HEK293T (cell line): ENCODE results near the gene MAP3K14.

Source experiments
- CTCF ChIA-PET: fragments of 350-600 bp; formaldehyde crosslinking; extraction: SDS; loops from one replicate; lab custom pipeline; 2021; ENCODE audit warnings: antibody characterized with exemption, inconsistent platforms; lab: Yijun Ruan, JAX
- POLR2A ChIA-PET: fragments of 350-600 bp; formaldehyde crosslinking; extraction: SDS; loops from one replicate; lab custom pipeline; 2020; ENCODE audit warnings: antibody characterized with exemption, inconsistent platforms; lab: Yijun Ruan, JAX
- DNase-seq: peaks from one replicate; pipeline ENCODE4 v3.0.0; 2012; ENCODE audit warnings: mixed read lengths; ENCODE audit errors: extremely low spot score
- ARNT ChIP-seq: fragments of 450-650 bp; IDR thresholded peaks from 2 replicates; pipeline ENCODE4 v1.6.1; 2017; ENCODE audit warnings: mild to moderate bottlenecking
- BHLHE40 ChIP-seq: fragments of 450-650 bp; IDR thresholded peaks from 2 replicates; pipeline ENCODE4 v1.6.1; 2016; ENCODE audit warnings: mild to moderate bottlenecking, moderate library complexity, borderline replicate concordance
- CTBP1 ChIP-seq: fragments of 450-650 bp; IDR thresholded peaks from 2 replicates; pipeline ENCODE4 v1.6.1; 2016; ENCODE audit warnings: borderline replicate concordance
- ELF4 ChIP-seq: fragments of 450-650 bp; IDR thresholded peaks from 2 replicates; pipeline ENCODE4 v1.6.1; 2017; ENCODE audit warnings: antibody characterized with exemption
- FOXA1 ChIP-seq: fragments of 450-650 bp; IDR thresholded peaks from 2 replicates; pipeline ENCODE4 v1.6.1; 2016; ENCODE audit warnings: mild to moderate bottlenecking
- FOXK2 ChIP-seq: fragments of 450-650 bp; IDR thresholded peaks from 2 replicates; pipeline ENCODE4 v1.6.1; 2016; ENCODE audit warnings: mild to moderate bottlenecking
- FOXM1 ChIP-seq: fragments of 450-650 bp; IDR thresholded peaks from 2 replicates; pipeline ENCODE4 v1.6.1; 2017; ENCODE audit warnings: mild to moderate bottlenecking, borderline replicate concordance
- HDGF ChIP-seq: fragments of 450-650 bp; IDR thresholded peaks from 2 replicates; pipeline ENCODE4 v1.6.1; 2017; ENCODE audit warnings: antibody characterized with exemption, borderline replicate concordance
- L3MBTL2 ChIP-seq: fragments of 450-650 bp; conservative IDR thresholded peaks from 2 replicates; pipeline ENCODE4 v1.6.1; 2016; ENCODE audit warnings: mild to moderate bottlenecking
- LEF1 ChIP-seq: fragments of 450-650 bp; IDR thresholded peaks from 2 replicates; pipeline ENCODE4 v1.6.1; 2017; ENCODE audit warnings: mild to moderate bottlenecking, borderline replicate concordance
- NFRKB ChIP-seq: fragments of 450-650 bp; IDR thresholded peaks from 2 replicates; pipeline ENCODE4 v1.6.1; 2016; ENCODE audit warnings: mild to moderate bottlenecking, moderate library complexity
- SP1 ChIP-seq: fragments of 450-650 bp; IDR thresholded peaks from 2 replicates; pipeline ENCODE4 v1.6.1; 2017
- SUZ12 ChIP-seq: fragments of 450-650 bp; IDR thresholded peaks from 2 replicates; pipeline ENCODE4 v1.6.1; 2016; ENCODE audit warnings: mild to moderate bottlenecking
- TARDBP ChIP-seq: fragments of 450-650 bp; IDR thresholded peaks from 2 replicates; pipeline ENCODE4 v1.6.1; 2016
- ZNF384 ChIP-seq: fragments of 450-650 bp; IDR thresholded peaks from 2 replicates; pipeline ENCODE4 v1.6.1; 2016
- TF ChIP-seq, protein P1 (sequence below): fragments of 450-650 bp; IDR thresholded peaks from 2 replicates; pipeline ENCODE4 v1.6.1; 2016

Gene MAP3K14

DNA sequence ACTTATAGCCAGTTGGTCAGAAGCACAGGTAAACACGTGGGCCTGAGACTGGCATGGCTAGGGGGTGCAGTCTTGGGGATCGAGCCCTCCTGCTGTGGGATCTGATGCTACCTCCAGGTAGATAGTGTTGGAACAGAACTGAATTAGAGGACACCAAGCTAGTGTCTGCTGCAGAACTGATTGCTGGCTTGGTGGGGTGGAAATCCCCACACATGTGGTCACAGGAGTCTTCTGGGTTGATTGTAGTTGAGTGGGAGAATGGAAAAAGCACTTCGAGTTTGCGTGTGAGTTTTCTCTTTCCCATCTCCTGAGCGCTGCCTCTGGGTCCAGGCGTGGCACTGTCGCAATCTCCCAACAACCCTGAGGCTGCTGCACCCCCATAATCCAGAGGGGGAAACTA, 46.9 kb downstream of the MAP3K14 start:
- ChIA-PET CTCF (interaction anchor here (1.3 kb wide), 1 partner anchor 50 kb away, joined by 3 read pairs; no protein-coding TSS in a partner anchor), POLR2A (interaction anchor here (1.1 kb wide), 1 partner anchor 80 kb away, joined by 3 read pairs; no protein-coding TSS in a partner anchor)
- TF ChIP-seq ZNF384 (no peak), FOXM1 (no peak), ELF4 (no peak), HDGF (no peak), SUZ12 (no peak), FOXK2 (no peak), NFRKB (no peak), TARDBP (no peak), CTBP1 (no peak)
- TF ChIP-seq, protein P1, sequence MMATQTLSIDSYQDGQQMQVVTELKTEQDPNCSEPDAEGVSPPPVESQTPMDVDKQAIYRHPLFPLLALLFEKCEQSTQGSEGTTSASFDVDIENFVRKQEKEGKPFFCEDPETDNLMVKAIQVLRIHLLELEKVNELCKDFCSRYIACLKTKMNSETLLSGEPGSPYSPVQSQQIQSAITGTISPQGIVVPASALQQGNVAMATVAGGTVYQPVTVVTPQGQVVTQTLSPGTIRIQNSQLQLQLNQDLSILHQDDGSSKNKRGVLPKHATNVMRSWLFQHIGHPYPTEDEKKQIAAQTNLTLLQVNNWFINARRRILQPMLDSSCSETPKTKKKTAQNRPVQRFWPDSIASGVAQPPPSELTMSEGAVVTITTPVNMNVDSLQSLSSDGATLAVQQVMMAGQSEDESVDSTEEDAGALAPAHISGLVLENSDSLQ, result no peak
- DNase-seq, result no peak

- ChIA-PET POLR2A (interaction anchor here (1.0 to 1.3 kb wide), 2 partner anchors 37 to 119 kb away, joined by 3 read pairs; partner anchors contain the start of gene HEXIM1), CTCF (interaction anchor here (1.8 to 2.4 kb wide), 2 partner anchors 10 to 50 kb away, joined by 5 to 6 read pairs; partner anchors contain the start of gene MAP3K14)
- TF ChIP-seq HDGF, result no peak
- TF ChIP-seq, protein P1, result no peak
- TF ChIP-seq FOXM1, result no peak
- no peak for TF ChIP-seq ARNT
- TF ChIP-seq NFRKB, result no peak
- no peak for TF ChIP-seq BHLHE40
- TF ChIP-seq L3MBTL2, result no peak
- no peak for TF ChIP-seq LEF1
- TF ChIP-seq SUZ12, result no peak
- no peak for TF ChIP-seq TARDBP
- DNase-seq, result no peak
Observed at GRCh38 chr17:45267436-45268055, 49.3 kb downstream of the MAP3K14 start.

- CTCF ChIA-PET, result interaction anchor here (0.5 to 2.4 kb wide), 4 partner anchors 11 to 131 kb away, joined by 3 to 6 read pairs (median 4); partner anchors contain the start of genes ACBD4 and MAP3K14
- no peak for DNase-seq
- TF ChIP-seq ARNT (no peak), TARDBP (no peak), SP1 (no peak), SUZ12 (no peak), NFRKB (no peak), ZNF384 (no peak), HDGF (no peak), FOXK2 (no peak), ELF4 (no peak), LEF1 (no peak)
- TF ChIP-seq, protein P1, result no peak
- POLR2A ChIA-PET, result interaction anchor here (1.0 to 1.5 kb wide), 3 partner anchors 18 to 118 kb away, joined by 3 to 5 read pairs (median 3); partner anchors contain the start of gene HEXIM1
Observed at GRCh38 chr17:45266372-45266926, 50.4 kb downstream of the MAP3K14 start.

DNA sequence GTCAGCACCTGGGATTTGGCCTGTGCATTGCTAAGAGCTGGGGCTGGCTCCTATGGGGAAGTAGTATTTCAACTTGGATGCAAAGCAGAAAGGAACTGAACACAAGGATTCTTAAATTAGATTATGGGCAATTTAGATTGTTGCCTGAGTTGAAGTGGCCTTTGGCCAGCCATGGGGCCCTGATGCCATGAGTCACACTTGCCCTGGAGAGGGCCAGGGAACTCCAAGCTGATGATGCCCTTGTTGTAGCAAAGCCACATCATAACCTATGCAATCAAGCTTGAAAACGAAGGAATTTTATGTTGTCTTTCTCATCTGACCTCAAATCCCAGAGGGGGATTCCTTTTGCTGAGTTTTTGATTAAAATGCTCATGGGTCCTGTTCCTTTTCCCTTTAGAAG, 51.0 kb downstream of the MAP3K14 start:
- POLR2A ChIA-PET, result interaction anchor here (1.5 kb wide), 1 partner anchor 18 kb away, joined by 5 read pairs; no protein-coding TSS in a partner anchor
- TF ChIP-seq FOXK2 (no peak), SP1 (no peak), FOXM1 (no peak), ZNF384 (no peak), ELF4 (no peak), L3MBTL2 (no peak), NFRKB (no peak), FOXA1 (no peak), BHLHE40 (no peak), CTBP1 (no peak), TARDBP (no peak), LEF1 (no peak), ARNT (no peak), SUZ12 (no peak), HDGF (no peak)
- TF ChIP-seq, protein P1, result no peak
- CTCF ChIA-PET, result interaction anchor here (0.7 to 2.4 kb wide), 3 partner anchors 11 to 130 kb away, joined by 3 to 6 read pairs (median 3); partner anchors contain the start of gene ACBD4
- no peak for DNase-seq

- ChIA-PET CTCF (interaction anchor here (0.7 to 1.2 kb wide), 2 partner anchors 97 to 129 kb away, joined by 3 read pairs; partner anchors contain the start of gene ACBD4), POLR2A (no interaction called here)
- no peak for DNase-seq
- TF ChIP-seq ELF4 (no peak), NFRKB (no peak), ARNT (no peak), FOXK2 (no peak), CTBP1 (no peak), SP1 (no peak), LEF1 (no peak), FOXA1 (no peak), ZNF384 (no peak), HDGF (no peak), BHLHE40 (no peak), TARDBP (no peak), SUZ12 (no peak), FOXM1 (no peak), L3MBTL2 (no peak)
- TF ChIP-seq, protein P1, result no peak
Observed at GRCh38 chr17:45264988-45265387, 51.8 kb downstream of the MAP3K14 start.
